Cardiac muscle cell (in vitro differentiated cells and primary cell): Measurements from ENCODE around the gene ZNF830. TPM values are rescaled to one million over a fixed set of nuclear protein-coding genes. Genes with fewer than 3 reads are reported as not detected.

Experiments used
- DNase-seq, 2 donors: peaks; one replicate each; pipeline versions ENCODE4 v3.0.0 to v3.0.0-alpha.2; 2010 to 2017; ENCODE audit warnings: low read depth in 1 of 2, low spot score in 1 of 2
- H3K27ac ChIP-seq: fragments of 200-600 bp; sonication (generic); 2 replicates; pipeline ENCODE4 v1.5.1; 2016
- H3K27me3 ChIP-seq: fragments of 200-600 bp; sonication (generic); 2 replicates; pipeline ENCODE4 v1.6.0; 2016; ENCODE audit warnings: control low read depth
- H3K36me3 ChIP-seq: fragments of 200-600 bp; sonication (generic); 2 replicates; pipeline ENCODE4 v1.5.1; 2016; ENCODE audit warnings: control low read depth
- H3K4me1 ChIP-seq: fragments of 200-600 bp; sonication (generic); 2 replicates; pipeline ENCODE4 v1.8.1; 2017; ENCODE audit warnings: low read depth, mild to moderate bottlenecking, mixed run types
- H3K4me3 ChIP-seq: fragments of 200-600 bp; sonication (generic); 2 replicates; pipeline ENCODE4 v1.5.1; 2016; ENCODE audit warnings: mild to moderate bottlenecking
- H3K9me3 ChIP-seq: fragments of 200-600 bp; sonication (generic); 2 replicates; pipeline ENCODE4 v1.5.1; 2017; ENCODE audit warnings: low read depth, mild to moderate bottlenecking, control low read depth
- CTCF ChIP-seq: IDR thresholded peaks from 2 replicates; pipeline ENCODE4 v1.5.1; 2012; ENCODE audit warnings: low read depth, mild to moderate bottlenecking, low read length
- polyA plus RNA-seq: library from polyadenylated mRNA; unstranded; fragments of >200 nt; fragmentation: Nextera tagmentation; extraction: Ambion mirVana; gene quantifications from 2 replicates; pipeline ENCODE4 v1.2.1, GENCODE V29; 2016
- total RNA-seq: library from RNA; depleted of rRNA; stranded (reverse); fragments of >200 nt; gene quantifications from 2 replicates; pipeline ENCODE4 v1.2.3, GENCODE V29; 2016

ZNF830 gene
- total and polyA plus RNA-seq, 2 experiments from 2014 or later = 19.0 to 20.4 TPM

- Histone ChIP-seq H3K4me3 (no peak overlapping the region), H3K27me3 (no peaks in the 10 kb centered on the region), H3K27ac (no peak overlapping the region), H3K36me3 (peaks cover 6% of the 10 kb centered on the region), H3K9me3 (no peaks in the 10 kb centered on the region), H3K4me1 (no peaks in the 10 kb centered on the region)
- no peak for TF ChIP-seq CTCF
- no peak for DNase-seq
Measured at GRCh38 chr17:35011671-35012216, 50.4 kb downstream of the ZNF830 start.

Other genes with a start within 250 kb of the ZNF830 start
- 4.8 and 5.6 TPM in 2 replicates for gene CCT6B, start 80 bp upstream of the ZNF830 start, total RNA-seq
- 4.7 and 5.6 TPM in 2 replicates for gene CCT6B, start 80 bp upstream of the ZNF830 start, polyA plus RNA-seq
- gene LIG3, start 19.0 kb downstream of the ZNF830 start, total RNA-seq = 48.9 and 85.5 TPM in 2 replicates
- 27.9 and 37.7 TPM in 2 replicates for gene LIG3, start 19.0 kb downstream of the ZNF830 start, polyA plus RNA-seq
- 8.6 and 22.3 TPM in 2 replicates for gene RFFL, start 102.2 kb downstream of the ZNF830 start, total RNA-seq
- 3.7 and 4.9 TPM in 2 replicates for gene RFFL, start 102.2 kb downstream of the ZNF830 start, polyA plus RNA-seq
- gene RAD51D, start 158.3 kb downstream of the ZNF830 start, total RNA-seq = 4.9 and 5.8 TPM in 2 replicates
- gene RAD51D, start 158.3 kb downstream of the ZNF830 start, polyA plus RNA-seq = 14.0 and 15.1 TPM in 2 replicates
- gene FNDC8, start 160.1 kb downstream of the ZNF830 start, total RNA-seq = not detected in 2 replicates
- gene FNDC8, start 160.1 kb downstream of the ZNF830 start, polyA plus RNA-seq = 0.27 TPM in 1 of 2 replicates, not detected in the other
- 19.9 and 20.9 TPM in 2 replicates for gene NLE1, start 180.8 kb downstream of the ZNF830 start, total RNA-seq
- gene NLE1, start 180.8 kb downstream of the ZNF830 start, polyA plus RNA-seq = 11.4 and 12.0 TPM in 2 replicates
- 238 and 241 TPM in 2 replicates for gene UNC45B, start 186.3 kb downstream of the ZNF830 start, total RNA-seq
- gene UNC45B, start 186.3 kb downstream of the ZNF830 start, polyA plus RNA-seq = 174 and 197 TPM in 2 replicates
- 0.21 TPM in 1 of 2 replicates, not detected in the other for gene SLC35G3, start 232.9 kb downstream of the ZNF830 start, total RNA-seq
- 0.11 and 0.65 TPM in 2 replicates for gene SLC35G3, start 232.9 kb downstream of the ZNF830 start, polyA plus RNA-seq